HepG2 (cell line): ENCODE results near the gene CLEC18C. TPM values are rescaled to one million over a fixed set of nuclear protein-coding genes. Genes with fewer than 3 reads are reported as not detected.
A peak's percentile ranks its signal among the peaks of the same experiment; 100 is the strongest.

Experiments
- AGO2 ChIP-seq: fragments of 200-400 bp; formaldehyde crosslinking; optimal IDR thresholded peaks from 2 replicates; pipeline ENCODE3; 2017; ENCODE audit warnings: mild to moderate bottlenecking, low read depth, low read length, moderate library complexity
- CEBPB ChIP-seq: IDR thresholded peaks from 2 replicates; pipeline ENCODE4 v1.6.1; 2011; ENCODE audit warnings: low read depth, low read length, improper control_type of control experiment, borderline replicate concordance
- DR1 ChIP-seq: sonication (generic); formaldehyde crosslinking; IDR thresholded peaks from 2 replicates; pipeline ENCODE4 v1.8.0; 2021; ENCODE audit warnings: mild to moderate bottlenecking, missing genetic modification reagents, inconsistent platforms
- FOXO1 ChIP-seq: sonication (generic); formaldehyde crosslinking; IDR thresholded peaks from 2 replicates; pipeline ENCODE4 v1.4.0; 2020; ENCODE audit warnings: missing genetic modification reagents
- FOXO4 ChIP-seq: sonication (generic); formaldehyde crosslinking; conservative IDR thresholded peaks from 2 replicates; pipeline ENCODE4 v1.8.1; 2023; ENCODE audit warnings: missing genetic modification reagents
- GATA4 ChIP-seq: sonication (generic); IDR thresholded peaks from 2 replicates; pipeline ENCODE4 v1.6.1; 2016; ENCODE audit warnings: antibody characterized with exemption, low read depth, borderline replicate concordance
- MAFF ChIP-seq: IDR thresholded peaks from 2 replicates; pipeline ENCODE4 v1.6.1; 2011; ENCODE audit warnings: low read depth, low read length, improper control_type of control experiment
- NFKBIZ ChIP-seq: IDR thresholded peaks from 2 replicates; pipeline ENCODE4 v1.6.1; 2018; ENCODE audit warnings: missing genetic modification reagents, missing compliant biosample characterization
- POLR2AphosphoS5 ChIP-seq: IDR thresholded peaks from 2 replicates; pipeline ENCODE4 v1.6.1; 2012; ENCODE audit warnings: low read depth, low read length
- RARG ChIP-seq: sonication (generic); formaldehyde crosslinking; IDR thresholded peaks from 2 replicates; pipeline ENCODE4 v1.4.0; 2020; ENCODE audit warnings: low read depth, mild to moderate bottlenecking, missing genetic modification reagents
- RFXAP ChIP-seq: sonication (generic); formaldehyde crosslinking; IDR thresholded peaks from 2 replicates; pipeline ENCODE4 v1.4.0; 2020; ENCODE audit warnings: missing genetic modification reagents, borderline replicate concordance
- SUZ12 ChIP-seq: fragments of 150-350 bp; IDR thresholded peaks from 2 replicates; pipeline ENCODE4 v1.6.1; 2014; ENCODE audit warnings: low read depth, low read length
- TRAFD1 ChIP-seq: sonication (generic); formaldehyde crosslinking; IDR thresholded peaks from 2 replicates; pipeline ENCODE4 v1.5.1; 2020; ENCODE audit warnings: missing genetic modification reagents, mild to moderate bottlenecking, borderline replicate concordance
- WIZ ChIP-seq: sonication (generic); formaldehyde crosslinking; IDR thresholded peaks from 2 replicates; pipeline ENCODE4 v1.5.1; 2020; ENCODE audit warnings: mild to moderate bottlenecking, missing genetic modification reagents
- ZBTB21 ChIP-seq: sonication (generic); formaldehyde crosslinking; IDR thresholded peaks from 2 replicates; pipeline ENCODE4 v1.4.0; 2020; ENCODE audit warnings: missing genetic modification reagents
- ZBTB4 ChIP-seq: sonication (generic); formaldehyde crosslinking; IDR thresholded peaks from 2 replicates; pipeline ENCODE4 v1.4.0; 2020; ENCODE audit warnings: missing genetic modification reagents, mild to moderate bottlenecking, borderline replicate concordance
- ZNF232 ChIP-seq: sonication (generic); formaldehyde crosslinking; IDR thresholded peaks from 2 replicates; pipeline ENCODE4 v1.4.0; 2020; ENCODE audit warnings: missing genetic modification reagents, borderline replicate concordance
- ZNF235 ChIP-seq: sonication (generic); formaldehyde crosslinking; IDR thresholded peaks from 2 replicates; pipeline ENCODE4 v1.8.1; 2023; ENCODE audit warnings: mild to moderate bottlenecking, missing genetic modification reagents, borderline replicate concordance
- ZNF549 ChIP-seq: sonication (generic); formaldehyde crosslinking; IDR thresholded peaks from 2 replicates; pipeline ENCODE4 v1.5.0; 2020; ENCODE audit warnings: missing genetic modification reagents
- ZNF607 ChIP-seq: sonication (generic); formaldehyde crosslinking; IDR thresholded peaks from 2 replicates; pipeline ENCODE4 v1.5.1; 2020; ENCODE audit warnings: missing genetic modification reagents, mild to moderate bottlenecking, borderline replicate concordance
- ZSCAN29 ChIP-seq: sonication (generic); formaldehyde crosslinking; conservative IDR thresholded peaks from 2 replicates; pipeline ENCODE4 v1.4.0; 2020; ENCODE audit warnings: mild to moderate bottlenecking, missing genetic modification reagents
- ZUFSP ChIP-seq: sonication (generic); formaldehyde crosslinking; IDR thresholded peaks from 2 replicates; pipeline ENCODE4 v1.9.0; 2021; ENCODE audit warnings: missing genetic modification reagents, mild to moderate bottlenecking, borderline replicate concordance
- polyA plus RNA-seq, 8 experiments: library from polyadenylated mRNA; depleted of rRNA in 3 of 8; stranded (reverse) in 7 of 8; unstranded in 1 of 8; fragments of >200 nt; fragmentation: Illumina TruSeq in 4 of 8; extraction: Trizol in 4 of 8; gene quantifications; 2 replicates each; pipeline versions ENCODE4 v1.2.1 to v1.2.3, GENCODE V29; 2011 to 2016; ENCODE audit warnings: low read depth in 4 of 8, missing spikeins in 1 of 8, mixed read lengths in 1 of 8; ENCODE audit not compliant: insufficient read depth in 1 of 8
- total RNA-seq, 5 experiments: library from RNA; depleted of rRNA; stranded (reverse); fragments of >200 nt; fragmentation: Illumina TruSeq; extraction: Trizol; gene quantifications; 2 replicates each; pipeline ENCODE4 v1.2.3, GENCODE V29; 2016; ENCODE audit warnings: low read depth in 1 of 5

Gene CLEC18C
- total and polyA plus RNA-seq, 2 of the 13 experiments (the other 11 are each of a cell fraction or from before 2014, with no cell fraction given), result 0.15 to 0.29 TPM

- TF ChIP-seq AGO2 (no peak), ZUFSP (CRISPR knock-in tag) (no peak), ZBTB4 (peak; percentile 83; the same call in 1 of the 2 replicates), RFXAP (CRISPR knock-in tag) (0 out of 2 replicates have a peak, but pooled peaks have one; percentile 40), CEBPB (no peak), ZSCAN29 (CRISPR knock-in tag) (peak; percentile 90), TRAFD1 (CRISPR knock-in tag) (no peak; the same call in 1 of the 2 replicates), FOXO1 (CRISPR knock-in tag) (peak; percentile 34; the same call in 1 of the 2 replicates), ZNF549 (CRISPR knock-in tag) (no peak), GATA4 (no peak), ZNF235 (CRISPR knock-in tag) (no peak), MAFF (no peak), DR1 (CRISPR knock-in tag) (no peak), POLR2AphosphoS5 (no peak), NFKBIZ (peak; percentile 46; the same call in 1 of the 2 replicates), RARG (CRISPR knock-in tag) (no peak), ZNF607 (CRISPR knock-in tag) (no peak), FOXO4 (CRISPR knock-in tag) (no peak), ZBTB21 (CRISPR knock-in tag) (no peak; the same call in 1 of the 2 replicates), ZNF232 (0 out of 2 replicates have a peak, but pooled peaks have one; percentile 12), WIZ (CRISPR knock-in tag) (no peak), SUZ12 (no peak)
These were observed 20.8 kb upstream of the CLEC18C start (continued) for GRCh38 chr16:70152578-70153302.
